NCI-H1694 treated with DMSO at 0.1 percent for 48 hours (cell line): ENCODE results near the gene NECAB3.

Experiments used
- DNase-seq: peaks from one replicate; lab custom pipeline; 2025; lab: John Stamatoyannopoulos, UW

Gene NECAB3

GRCh38 chr20:33609504-33609903 is 64.7 kb downstream of the NECAB3 start:
- DNase-seq = no peak
